ENCODE results near the gene SERINC5. TPM values are rescaled to one million over a fixed set of nuclear protein-coding genes. Genes with fewer than 3 reads are reported as not detected.

The SERINC5 gene
- total RNA-seq, 1 donor from 2014 or later: 12.9 TPM

- TF ChIP-seq CTCF (IDR thresholded peaks at IDR 0.05; ENCODE audit: insufficient read depth, low read length, poor library complexity, severe bottlenecking): no peak
- no peaks in the 10 kb centered on the region for H3K27me3 ChIP-seq (ENCODE audit: control insufficient read depth, insufficient read depth, low read length)
- no peak for DNase-seq (ENCODE audit: low read depth)
- H3K36me3 ChIP-seq (ENCODE audit: control insufficient read depth, insufficient read depth, low read length): no peaks in the 10 kb centered on the region
- H3K4me3 ChIP-seq (ENCODE audit: low read depth, low read length): no peak overlapping the region
Observed at GRCh38 chr5:80211327-80211726, 44.5 kb downstream of the SERINC5 start.

GRCh38 chr5:80210014-80210413 is 45.8 kb downstream of the SERINC5 start:
- H3K27me3 ChIP-seq (ENCODE audit: control insufficient read depth, insufficient read depth, low read length): no peaks in the 10 kb centered on the region
- no peaks in the 10 kb centered on the region for H3K36me3 ChIP-seq (ENCODE audit: control insufficient read depth, insufficient read depth, low read length)
- no peak for TF ChIP-seq CTCF (IDR thresholded peaks at IDR 0.05; ENCODE audit: insufficient read depth, low read length, poor library complexity, severe bottlenecking)
- DNase-seq (ENCODE audit: low read depth): no peak
- H3K4me3 ChIP-seq (ENCODE audit: low read depth, low read length): no peak overlapping the region

- Histone ChIP-seq H3K36me3 (ENCODE audit: control insufficient read depth, insufficient read depth, low read length) (no peaks in the 10 kb centered on the region), H3K27me3 (ENCODE audit: control insufficient read depth, insufficient read depth, low read length) (no peaks in the 10 kb centered on the region), H3K4me3 (ENCODE audit: low read depth, low read length) (no peak overlapping the region)
- TF ChIP-seq CTCF (IDR thresholded peaks at IDR 0.05; ENCODE audit: insufficient read depth, low read length, poor library complexity, severe bottlenecking): no peak
- DNase-seq (ENCODE audit: low read depth): no peak
Observed at GRCh38 chr5:80208381-80208780, 47.5 kb downstream of the SERINC5 start.

GRCh38 chr5:80207832-80208231 is 48.0 kb downstream of the SERINC5 start:
- Histone ChIP-seq H3K36me3 (ENCODE audit: control insufficient read depth, insufficient read depth, low read length) (no peaks in the 10 kb centered on the region), H3K4me3 (ENCODE audit: low read depth, low read length) (no peak overlapping the region), H3K27me3 (ENCODE audit: control insufficient read depth, insufficient read depth, low read length) (no peaks in the 10 kb centered on the region)
- TF ChIP-seq CTCF (IDR thresholded peaks at IDR 0.05; ENCODE audit: insufficient read depth, low read length, poor library complexity, severe bottlenecking): no peak
- DNase-seq (ENCODE audit: low read depth): no peak

GRCh38 chr5:80206282-80206681 is 49.6 kb downstream of the SERINC5 start:
- Histone ChIP-seq H3K36me3 (ENCODE audit: control insufficient read depth, insufficient read depth, low read length) (no peaks in the 10 kb centered on the region), H3K4me3 (ENCODE audit: low read depth, low read length) (no peak overlapping the region), H3K27me3 (ENCODE audit: control insufficient read depth, insufficient read depth, low read length) (no peaks in the 10 kb centered on the region)
- TF ChIP-seq CTCF (IDR thresholded peaks at IDR 0.05; ENCODE audit: insufficient read depth, low read length, poor library complexity, severe bottlenecking): no peak
- no peak for DNase-seq (ENCODE audit: low read depth)

GRCh38 chr5:80205846-80206245 is 50.0 kb downstream of the SERINC5 start:
- Histone ChIP-seq H3K4me3 (ENCODE audit: low read depth, low read length) (no peak overlapping the region), H3K36me3 (ENCODE audit: control insufficient read depth, insufficient read depth, low read length) (no peaks in the 10 kb centered on the region), H3K27me3 (ENCODE audit: control insufficient read depth, insufficient read depth, low read length) (no peaks in the 10 kb centered on the region)
- no peak for DNase-seq (ENCODE audit: low read depth)
- TF ChIP-seq CTCF (IDR thresholded peaks at IDR 0.05; ENCODE audit: insufficient read depth, low read length, poor library complexity, severe bottlenecking): no peak

Data from kidney epithelial cell (primary cell).